ENCODE measurements around the gene AKAP13. TPM values are rescaled to one million over a fixed set of nuclear protein-coding genes. Genes with fewer than 3 reads are reported as not detected.

AKAP13 gene
- polyA plus RNA-seq, 1 donor from 2014 or later, result 10.0 TPM

GRCh38 chr15:85751291-85752123 is 371.1 kb downstream of the AKAP13 start:
- Histone ChIP-seq H3K9me3 (ENCODE audit: low read length) (no peaks in the 10 kb centered on the region), H3K9ac (ENCODE audit: low read length) (no peak overlapping the region), H4K20me1 (ENCODE audit: insufficient read depth) (no peaks in the 10 kb centered on the region), H2AFZ (ENCODE audit: low read depth, low read length) (no peak overlapping the region), H3K9me2 (ENCODE audit: insufficient read depth, low read length) (no peaks in the 10 kb centered on the region), H3K4me2 (ENCODE audit: low read length) (no peak overlapping the region), H3K4me3 (ENCODE audit: low read length) (no peak overlapping the region), H3K27ac (ENCODE audit: low read length) (no peak overlapping the region), H3F3A (ENCODE audit: insufficient read depth, low read length, poor library complexity, severe bottlenecking) (no peaks in the 10 kb centered on the region), H3K27me3 (ENCODE audit: insufficient read depth, low read depth, low read length) (no peaks in the 10 kb centered on the region), H3K79me2 (replicated peaks; ENCODE audit: insufficient read depth, low read length) (no peaks in the 10 kb centered on the region), H3K36me3 (ENCODE audit: insufficient read depth, low read length) (no peaks in the 10 kb centered on the region)
- TF ChIP-seq EP300 (conservative IDR thresholded peaks at IDR 0.05; ENCODE audit: poor library complexity, severe bottlenecking), result no peak
- no peak for TF ChIP-seq RAD21 (conservative IDR thresholded peaks at IDR 0.05)
- TF ChIP-seq CTCF (IDR thresholded peaks at IDR 0.05; ENCODE audit: poor library complexity, severe bottlenecking), result no peak
- TF ChIP-seq POLR2AphosphoS5 (IDR thresholded peaks at IDR 0.05), result no peak
- no peak for TF ChIP-seq TAF1 (IDR thresholded peaks at IDR 0.05; ENCODE audit: low read depth)
- TF ChIP-seq REST (IDR thresholded peaks at IDR 0.05; ENCODE audit: borderline replicate concordance), result no peak
- TF ChIP-seq SMC3 (conservative IDR thresholded peaks at IDR 0.05; ENCODE audit: poor library complexity), result no peak
- TF ChIP-seq EZH2 (IDR thresholded peaks at IDR 0.05; ENCODE audit: borderline replicate concordance, insufficient read depth, low read length, poor library complexity, severe bottlenecking), result no peak
- no peak for TF ChIP-seq MXI1 (conservative IDR thresholded peaks at IDR 0.05; ENCODE audit: poor library complexity, severe bottlenecking)

- H3K4me3 ChIP-seq (ENCODE audit: low read length), result no peak overlapping the region
- no peak overlapping the region for H2AFZ ChIP-seq (ENCODE audit: low read depth, low read length)
- no peak overlapping the region for H3K27ac ChIP-seq (ENCODE audit: low read length)
- TF ChIP-seq CTCF (IDR thresholded peaks at IDR 0.05; ENCODE audit: poor library complexity, severe bottlenecking), result no peak
- no peak for TF ChIP-seq REST (IDR thresholded peaks at IDR 0.05; ENCODE audit: borderline replicate concordance)
- no peak for TF ChIP-seq RAD21 (conservative IDR thresholded peaks at IDR 0.05)
- TF ChIP-seq EP300 (conservative IDR thresholded peaks at IDR 0.05; ENCODE audit: poor library complexity, severe bottlenecking), result no peak
- no peak for TF ChIP-seq TAF1 (IDR thresholded peaks at IDR 0.05; ENCODE audit: low read depth)
- H4K20me1 ChIP-seq (ENCODE audit: insufficient read depth), result no peaks in the 10 kb centered on the region
- no peaks in the 10 kb centered on the region for H3K27me3 ChIP-seq (ENCODE audit: insufficient read depth, low read depth, low read length)
- no peak overlapping the region for H3K9ac ChIP-seq (ENCODE audit: low read length)
- H3K9me3 ChIP-seq (ENCODE audit: low read length), result no peaks in the 10 kb centered on the region
- no peaks in the 10 kb centered on the region for H3K36me3 ChIP-seq (ENCODE audit: insufficient read depth, low read length)
- no peaks in the 10 kb centered on the region for H3K79me2 ChIP-seq (replicated peaks; ENCODE audit: insufficient read depth, low read length)
- no peaks in the 10 kb centered on the region for H3F3A ChIP-seq (ENCODE audit: insufficient read depth, low read length, poor library complexity, severe bottlenecking)
- no peaks in the 10 kb centered on the region for H3K9me2 ChIP-seq (ENCODE audit: insufficient read depth, low read length)
- no peak overlapping the region for H3K4me2 ChIP-seq (ENCODE audit: low read length)
Observed at GRCh38 chr15:85752124-85752475, 371.7 kb downstream of the AKAP13 start.

All from neural cell (in vitro differentiated cells).